Gastrocnemius medialis (tissue), 4 donors: ENCODE data around the gene ESPNL.

Experiments
- CTCF ChIP-seq, 5 experiments: fragments of 450-650 bp in 3 of 5; fragments of 200-600 bp in 2 of 5; sonication (generic) in 2 of 5; IDR thresholded peaks in 4 of 5; conservative IDR thresholded peaks in 1 of 5; 1 replicate in 4 of 5; 2 replicates in 1 of 5; pipeline ENCODE4 v1.5.1; 2016 to 2019; ENCODE audit warnings: antibody characterized with exemption in 5 of 5, mild to moderate bottlenecking in 3 of 5, moderate library complexity in 3 of 5
- POLR2A ChIP-seq, 2 donors: fragments of 450-650 bp; IDR thresholded peaks; one replicate each; pipeline ENCODE4 v1.6.1; 2017; ENCODE audit warnings: antibody characterized with exemption in 2 of 2, mild to moderate bottlenecking in 2 of 2, moderate library complexity in 2 of 2

GRCh38 chr2:238106698-238107524 is 6.8 kb downstream of the ESPNL start:
- no peak for TF ChIP-seq CTCF (IDR thresholded peaks at IDR 0.05 in 4 of 5, conservative IDR thresholded peaks at IDR 0.05 in 1 of 5)
- TF ChIP-seq POLR2A (IDR thresholded peaks at IDR 0.05) = no peak
